Activated T-cell treated with anti-CD3 and anti-CD28 coated beads, Interleukin-2, amount 50 U/mL, for 24 hours (primary cell): ENCODE results near the gene SLC30A4.

Source experiments
- DNase-seq: peaks from one replicate; pipeline ENCODE4 v3.0.0-alpha.2; 2020
- H3K27ac Mint-ChIP-seq: 2 replicates; pipeline ENCODE4 v1.8.0; 2020; ENCODE audit warnings: mild to moderate bottlenecking, mixed read lengths
- H3K27me3 Mint-ChIP-seq: 2 replicates; pipeline ENCODE4 v1.8.0; 2020; ENCODE audit warnings: mixed read lengths
- H3K36me3 Mint-ChIP-seq: 2 replicates; pipeline ENCODE4 v1.8.0; 2020; ENCODE audit warnings: low read depth, mixed read lengths
- H3K4me1 Mint-ChIP-seq: 2 replicates; pipeline ENCODE4 v1.8.0; 2020; ENCODE audit warnings: low read depth, mixed read lengths
- H3K4me3 Mint-ChIP-seq: 2 replicates; pipeline ENCODE4 v1.8.0; 2020; ENCODE audit warnings: mild to moderate bottlenecking, moderate library complexity, mixed read lengths
- H3K9me3 Mint-ChIP-seq: 2 replicates; pipeline ENCODE4 v1.8.0; 2020; ENCODE audit warnings: mixed read lengths

The SLC30A4 gene

DNA sequence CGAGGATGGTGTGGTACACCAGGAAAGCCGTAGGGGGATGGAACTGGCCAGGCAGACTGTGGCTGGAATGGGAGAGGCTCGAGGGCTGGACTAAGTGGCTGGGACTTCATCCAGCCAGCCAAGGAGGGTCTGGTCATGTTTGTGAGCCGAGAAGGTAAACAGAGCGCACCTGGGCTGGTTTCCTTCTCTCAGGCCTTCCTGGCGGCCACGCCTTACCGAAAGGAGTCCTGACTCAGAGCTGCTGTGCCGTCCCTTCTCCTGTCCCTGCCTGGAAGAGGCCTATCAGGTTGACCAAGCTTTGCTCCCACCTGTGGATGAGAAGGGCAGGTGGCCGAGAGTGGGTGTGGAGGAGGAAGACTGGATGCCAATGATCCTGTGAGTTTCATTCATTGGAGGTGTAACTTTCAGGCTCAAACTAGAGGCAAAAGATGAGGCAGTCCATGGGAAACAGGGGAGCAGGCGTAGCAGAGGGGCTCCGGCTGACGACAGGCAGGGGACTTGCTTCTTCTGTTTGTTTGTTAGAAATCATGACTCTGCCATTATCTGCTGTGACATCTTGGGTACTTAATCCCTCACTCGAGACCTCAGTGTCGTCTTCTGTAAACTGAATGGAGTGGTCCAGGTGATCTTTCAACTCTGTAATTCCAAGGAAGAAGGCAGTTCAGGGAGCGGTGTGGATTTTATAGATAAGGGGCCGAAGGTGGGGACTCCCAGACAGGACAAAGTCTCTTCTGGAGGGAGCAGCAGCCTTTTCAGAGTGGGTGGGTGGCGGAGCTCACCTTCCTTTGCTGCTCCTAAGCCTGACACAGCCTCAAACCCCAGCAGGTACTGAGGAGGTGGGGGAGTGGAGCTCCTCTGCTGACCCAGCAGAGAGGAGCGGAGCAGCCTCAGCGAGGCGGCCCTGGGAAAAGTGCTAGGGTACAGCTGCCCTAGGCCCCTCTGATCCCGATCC, 72.4 kb downstream of the SLC30A4 start:
- Mint-ChIP-seq H3K36me3 (no peaks in the 10 kb centered on the region), H3K4me1 (peaks cover 13% of the 10 kb centered on the region), H3K9me3 (peaks cover 2% of the 10 kb centered on the region), H3K27ac (no peak overlapping the region), H3K4me3 (no peak overlapping the region), H3K27me3 (no peaks in the 10 kb centered on the region)
- no peak for DNase-seq

GRCh38 chr15:45449395-45449794, 73.2 kb downstream of the SLC30A4 start:
- Mint-ChIP-seq H3K36me3 (no peaks in the 10 kb centered on the region), H3K4me3 (no peak overlapping the region), H3K4me1 (peaks cover 5% of the 10 kb centered on the region), H3K27ac (no peak overlapping the region), H3K27me3 (no peaks in the 10 kb centered on the region), H3K9me3 (peaks cover 2% of the 10 kb centered on the region)
- DNase-seq, result no peak

DNA sequence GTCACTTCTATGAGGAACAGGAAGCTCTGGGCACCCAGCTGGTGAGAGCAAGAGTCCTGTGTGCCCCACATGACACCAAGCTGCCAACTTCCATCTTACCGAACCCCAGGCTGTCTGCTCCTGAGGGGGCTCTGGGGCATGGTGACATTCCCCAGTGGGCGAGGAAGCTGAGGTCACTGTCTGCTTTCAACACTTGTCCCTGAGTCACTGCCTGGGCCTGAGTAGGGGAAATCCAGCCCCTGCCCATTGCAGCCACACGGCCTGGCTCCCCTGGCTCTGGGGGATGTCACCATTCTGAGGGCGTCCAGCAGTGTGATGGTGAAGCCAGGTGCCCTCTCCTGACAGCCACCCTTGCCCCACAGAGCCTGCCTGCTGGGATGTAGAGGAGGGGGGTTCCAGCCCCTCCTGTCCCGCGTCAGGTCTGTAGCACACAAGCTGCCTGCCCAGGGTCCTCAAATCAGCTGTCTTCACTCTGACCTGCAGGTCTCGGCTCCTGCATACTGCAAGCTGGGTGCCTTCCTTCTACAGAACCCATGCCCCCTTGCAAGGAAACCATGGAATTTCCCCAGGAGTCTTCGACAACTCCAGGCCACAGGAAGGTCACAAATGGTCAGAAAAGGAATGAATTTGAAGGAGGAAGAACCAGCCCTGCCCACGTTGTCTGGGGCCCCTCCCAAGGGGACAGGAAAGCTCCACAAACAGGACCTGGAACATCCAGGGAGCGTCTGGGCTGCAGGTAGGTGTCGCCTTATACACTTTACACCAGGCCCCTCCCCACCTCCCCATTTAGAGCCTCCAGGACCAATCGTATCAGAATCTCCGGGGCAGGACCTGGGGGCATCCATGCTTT, 74.3 kb downstream of the SLC30A4 start:
- H3K27me3 Mint-ChIP-seq, result no peaks in the 10 kb centered on the region
- H3K4me3 Mint-ChIP-seq, result no peak overlapping the region
- H3K4me1 Mint-ChIP-seq, result no peaks in the 10 kb centered on the region
- H3K9me3 Mint-ChIP-seq, result peaks cover 2% of the 10 kb centered on the region
- no peak for DNase-seq
- H3K27ac Mint-ChIP-seq, result no peak overlapping the region
- no peaks in the 10 kb centered on the region for H3K36me3 Mint-ChIP-seq

GRCh38 chr15:45443645-45444044, 78.9 kb downstream of the SLC30A4 start:
- DNase-seq, result no peak
- Mint-ChIP-seq H3K9me3 (no peaks in the 10 kb centered on the region), H3K4me1 (no peaks in the 10 kb centered on the region), H3K27ac (no peak overlapping the region), H3K27me3 (no peaks in the 10 kb centered on the region), H3K4me3 (no peak overlapping the region), H3K36me3 (no peaks in the 10 kb centered on the region)

GRCh38 chr15:45442507-45443135, 79.9 kb downstream of the SLC30A4 start:
- H3K4me1 Mint-ChIP-seq, result no peaks in the 10 kb centered on the region
- H3K4me3 Mint-ChIP-seq, result no peak overlapping the region
- no peaks in the 10 kb centered on the region for H3K9me3 Mint-ChIP-seq
- no peaks in the 10 kb centered on the region for H3K36me3 Mint-ChIP-seq
- H3K27me3 Mint-ChIP-seq, result no peaks in the 10 kb centered on the region
- DNase-seq, result no peak
- H3K27ac Mint-ChIP-seq, result no peak overlapping the region

DNA sequence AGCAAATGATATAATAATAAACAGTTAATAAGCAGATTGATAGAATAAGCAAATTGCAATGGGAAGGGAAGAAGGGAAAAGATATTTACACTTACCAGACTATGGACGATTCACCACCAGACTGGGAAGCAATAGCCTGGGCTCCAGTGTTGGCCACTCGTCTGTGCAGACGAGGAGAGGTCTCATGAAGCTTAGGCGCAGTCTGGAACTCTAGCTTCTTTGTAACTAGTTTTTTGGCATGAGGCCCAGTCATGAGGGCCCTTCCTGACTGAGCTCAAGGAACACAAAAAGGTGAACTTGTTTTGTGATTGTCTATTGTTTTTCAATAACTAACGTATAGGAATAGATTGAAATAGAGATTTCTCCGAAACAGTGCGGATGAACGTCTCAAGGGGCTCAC, 80.9 kb downstream of the SLC30A4 start:
- H3K27me3 Mint-ChIP-seq, result no peaks in the 10 kb centered on the region
- no peak for DNase-seq
- H3K36me3 Mint-ChIP-seq, result no peaks in the 10 kb centered on the region
- H3K4me1 Mint-ChIP-seq, result no peaks in the 10 kb centered on the region
- no peak overlapping the region for H3K4me3 Mint-ChIP-seq
- no peak overlapping the region for H3K27ac Mint-ChIP-seq
- no peaks in the 10 kb centered on the region for H3K9me3 Mint-ChIP-seq

GRCh38 chr15:45441036-45441435, 81.5 kb downstream of the SLC30A4 start:
- Mint-ChIP-seq H3K27me3 (no peaks in the 10 kb centered on the region), H3K4me3 (no peak overlapping the region), H3K4me1 (no peaks in the 10 kb centered on the region), H3K36me3 (no peaks in the 10 kb centered on the region), H3K9me3 (no peaks in the 10 kb centered on the region), H3K27ac (no peak overlapping the region)
- DNase-seq, result no peak

GRCh38 chr15:45439521-45440260, 82.9 kb downstream of the SLC30A4 start:
- H3K27ac Mint-ChIP-seq, result no peak overlapping the region
- H3K4me1 Mint-ChIP-seq, result no peaks in the 10 kb centered on the region

DNA sequence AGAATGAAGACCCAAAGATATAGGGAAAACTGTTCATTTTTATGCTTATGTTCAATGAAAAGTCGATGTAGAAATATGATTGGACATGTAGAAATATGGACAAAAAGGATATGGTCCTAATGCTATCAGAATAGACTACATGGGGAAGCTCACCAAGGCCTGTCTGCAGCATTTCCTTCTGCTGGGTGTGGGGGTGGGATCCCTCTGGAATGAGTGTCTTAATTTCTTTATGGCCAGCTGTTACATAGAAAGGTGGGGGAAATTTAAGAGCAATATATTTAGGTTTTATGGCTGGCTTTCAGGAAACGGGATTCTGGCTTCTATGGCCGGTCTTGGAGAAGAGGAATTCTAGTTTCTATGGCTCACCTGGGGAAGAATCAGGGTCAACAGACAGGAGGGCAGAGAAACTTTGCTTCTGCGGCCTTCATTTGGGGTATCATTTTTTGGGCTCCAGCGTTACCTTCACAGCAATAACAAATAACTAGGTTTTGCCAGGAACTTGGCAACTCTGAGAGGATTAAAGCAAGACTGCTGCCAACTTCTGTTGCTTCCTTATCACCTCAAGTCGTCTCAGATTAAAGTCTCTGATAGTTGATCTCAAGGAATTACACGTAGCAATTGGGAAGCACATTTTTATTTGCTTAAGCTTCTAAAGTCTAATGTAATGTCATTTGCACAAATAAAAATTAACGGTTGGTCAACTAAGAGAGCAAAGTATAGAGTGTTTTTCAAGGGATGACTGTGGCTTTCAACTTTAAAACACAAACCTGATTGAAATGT, 87.2 kb downstream of the SLC30A4 start:
- Mint-ChIP-seq H3K27me3 (peaks cover 12% of the 10 kb centered on the region), H3K4me3 (no peak overlapping the region), H3K27ac (no peak overlapping the region), H3K9me3 (no peaks in the 10 kb centered on the region), H3K4me1 (peaks cover 5% of the 10 kb centered on the region), H3K36me3 (no peaks in the 10 kb centered on the region)
- DNase-seq, result no peak

More at GRCh38 chr15:45439521-45440260, 82.9 kb downstream of the SLC30A4 start:
- H3K27me3 Mint-ChIP-seq, result no peaks in the 10 kb centered on the region
- DNase-seq, result no peak
- no peaks in the 10 kb centered on the region for H3K36me3 Mint-ChIP-seq
- H3K4me3 Mint-ChIP-seq, result no peak overlapping the region
- H3K9me3 Mint-ChIP-seq, result no peaks in the 10 kb centered on the region

DNA sequence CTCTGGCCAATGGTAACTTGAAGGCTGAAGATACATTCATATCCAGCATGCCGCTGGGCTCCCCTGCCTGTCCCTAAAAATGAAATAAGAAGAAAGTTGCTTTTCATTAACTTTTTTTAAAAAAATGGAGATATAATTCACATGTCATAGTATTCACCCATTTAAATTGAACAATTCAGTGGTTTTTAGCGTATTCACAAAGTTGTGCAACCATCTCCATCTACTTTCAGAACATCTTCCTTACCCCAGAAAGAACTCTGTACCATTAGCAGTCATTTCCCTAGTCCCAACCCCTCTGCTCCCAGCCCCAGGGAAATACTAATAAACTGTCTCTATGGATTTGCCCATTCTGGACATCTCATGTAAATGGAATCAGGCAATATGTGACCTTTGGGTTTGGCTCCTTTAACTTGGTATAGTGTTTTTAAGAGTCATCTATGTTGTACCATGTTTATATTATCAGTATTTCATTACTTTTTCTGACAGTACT, 88.4 kb downstream of the SLC30A4 start:
- Mint-ChIP-seq H3K36me3 (no peaks in the 10 kb centered on the region), H3K27ac (no peak overlapping the region), H3K4me1 (peaks cover 5% of the 10 kb centered on the region), H3K4me3 (no peak overlapping the region), H3K9me3 (no peaks in the 10 kb centered on the region), H3K27me3 (peaks cover 12% of the 10 kb centered on the region)
- DNase-seq, result no peak

- no peak overlapping the region for H3K27ac Mint-ChIP-seq
- H3K9me3 Mint-ChIP-seq, result no peaks in the 10 kb centered on the region
- H3K27me3 Mint-ChIP-seq, result peaks cover 12% of the 10 kb centered on the region
- DNase-seq, result no peak
- no peak overlapping the region for H3K4me3 Mint-ChIP-seq
- no peaks in the 10 kb centered on the region for H3K36me3 Mint-ChIP-seq
- H3K4me1 Mint-ChIP-seq, result peaks cover 5% of the 10 kb centered on the region
Measured at GRCh38 chr15:45431511-45431910, 91.0 kb downstream of the SLC30A4 start.

- no peaks in the 10 kb centered on the region for H3K9me3 Mint-ChIP-seq
- no peaks in the 10 kb centered on the region for H3K36me3 Mint-ChIP-seq
- DNase-seq, result peak; percentile 93
- no peak overlapping the region for H3K27ac Mint-ChIP-seq
- peak overlapping the region; percentile 56 for H3K4me3 Mint-ChIP-seq
- peaks cover 5% of the 10 kb centered on the region for H3K4me1 Mint-ChIP-seq
- H3K27me3 Mint-ChIP-seq, result peaks cover 12% of the 10 kb centered on the region
Measured at GRCh38 chr15:45429941-45430792, 92.4 kb downstream of the SLC30A4 start.
